ENCODE results near the gene U2AF2. TPM values are rescaled to one million over a fixed set of nuclear protein-coding genes. Genes with fewer than 3 reads are reported as not detected.
A peak's percentile ranks its signal among the peaks of the same experiment; 100 is the strongest.

Gene U2AF2
- total and polyA plus RNA-seq, 2 of the 8 experiments (the other 6 are each of a cell fraction or from before 2014, with no cell fraction given): 162 to 252 TPM

- no peak overlapping the region for H3K23ac ChIP-seq (ENCODE audit: insufficient read length)
- H3K4ac ChIP-seq (replicated peaks; ENCODE audit: insufficient read length, low read depth, low read length): peak overlapping the region; percentile 66
- no peak overlapping the region for H2AFZ ChIP-seq (ENCODE audit: low read length)
- WGBS, 2 experiments (ENCODE audit: extremely low coverage in 1 of 2, insufficient coverage in 1 of 2, insufficient read length in 1 of 2, insufficient replicate concordance in 2 of 2, low coverage in 1 of 2, low lambda C conversion rate in 2 of 2, missing lambda C conversion rate in 1 of 2): 86% methylated on average over 8 of the region's 8 CpGs; no CpG with 5 or more reads in 1 of the 2 experiments
- H3K27me3 ChIP-seq (replicated peaks in 1 of 4; ENCODE audit: control insufficient read depth in 3 of 4, extremely low read depth in 1 of 4, insufficient read depth in 3 of 4, low read length in 3 of 4): no peaks in the 10 kb centered on the region
- no peak overlapping the region for H3K56ac ChIP-seq (replicated peaks; ENCODE audit: insufficient read length, low read depth, low read length)
- FAIRE-seq (no peak), DNase-seq (ENCODE audit: low read depth in 1 of 2, low spot score in 2 of 2) (no peak)
- H3K4me2 ChIP-seq (ENCODE audit: insufficient read depth in 1 of 2, low read depth in 2 of 2, low read length in 2 of 2): peak overlapping the region in 1 of 2 experiments; percentile 91; a peak in 2 of 4 replicates
- no peak overlapping the region for H3K9ac ChIP-seq (replicated peaks in 1 of 4; ENCODE audit: extremely low read depth in 1 of 4, low read depth in 3 of 4, low read length in 3 of 4)
- H3K4me1 ChIP-seq (replicated peaks in 1 of 4; ENCODE audit: control insufficient read depth in 3 of 4, insufficient read depth in 4 of 4, low read length in 3 of 4): peaks cover 3 to 6% (median 6%) of the 10 kb centered on the region in 4 experiments; a peak in 6 of 7 replicates
- H4K91ac ChIP-seq (replicated peaks; ENCODE audit: insufficient read length, low read length): peak overlapping the region; percentile 49
- no peak overlapping the region for H4K8ac ChIP-seq (ENCODE audit: extremely low read depth, insufficient read depth, low read length)
- peaks cover 13% of the 10 kb centered on the region for H3K79me1 ChIP-seq (ENCODE audit: low read depth, low read length)
- no peak overlapping the region for H4K5ac ChIP-seq (ENCODE audit: insufficient read length, low read depth, low read length)
- H2BK20ac ChIP-seq (ENCODE audit: low read length): no peak overlapping the region
- no peaks in the 10 kb centered on the region for H3K9me3 ChIP-seq (ENCODE audit: insufficient read depth in 2 of 2, low read depth in 1 of 2, low read length in 1 of 2)
- no peak overlapping the region for H2BK120ac ChIP-seq (replicated peaks; ENCODE audit: low read depth, low read length)
- no peaks in the 10 kb centered on the region for H3K36me3 ChIP-seq (ENCODE audit: control insufficient read depth in 2 of 4, insufficient read depth in 4 of 4, low read length in 3 of 4)
- H3K23me2 ChIP-seq (ENCODE audit: low read depth, low read length): peaks cover 11% of the 10 kb centered on the region
- H3K18ac ChIP-seq (ENCODE audit: extremely low read depth, low read length): no peak overlapping the region
- H2BK12ac ChIP-seq (ENCODE audit: low read depth, low read length): 0 out of 2 replicates have a peak overlapping the region, but pooled peaks have one; percentile 14
- no peak overlapping the region for H2BK5ac ChIP-seq (ENCODE audit: low read depth, low read length)
- H4K20me1 ChIP-seq (replicated peaks in 1 of 2; ENCODE audit: control insufficient read depth in 1 of 2, insufficient read depth in 2 of 2, low read length in 2 of 2): peaks cover 3 to 7% of the 10 kb centered on the region in 2 experiments
- H2AK5ac ChIP-seq (ENCODE audit: low read depth, low read length): no peak overlapping the region; the same call in 1 of the 2 replicates
- H2BK15ac ChIP-seq (ENCODE audit: low read length): no peak overlapping the region
- H3K4me3 ChIP-seq (ENCODE audit: extremely low read depth in 1 of 4, insufficient read depth in 2 of 4, low read depth in 3 of 4, low read length in 4 of 4): peak overlapping the region in 1 of 4 experiments; percentile 88; a peak in 1 of 8 replicates
- H3K79me2 ChIP-seq (ENCODE audit: control insufficient read depth in 1 of 2, insufficient read depth in 2 of 2, low read length in 2 of 2): peaks cover 4 to 25% of the 10 kb centered on the region in 2 experiments; a peak in 3 of 4 replicates
- ChIA-PET CTCF (ENCODE audit: partially characterized antibody) (interaction anchor here (1.0 to 5.3 kb wide), 17 partner anchors 13 to 715 kb away, joined by 3 to 56 read pairs (median 6); partner anchors contain the start of genes CCDC106, FIZ1, ZNF784 and ZNF865), POLR2A (ENCODE audit: partially characterized antibody) (interaction anchor here (0.7 to 8.8 kb wide), 10 partner anchors 9 to 156 kb away, joined by 3 to 96 read pairs (median 4); partner anchors contain the start of genes CCDC106, ZNF581 and ZNF784)
- no peak overlapping the region for H3K14ac ChIP-seq (ENCODE audit: insufficient read length)
- H3K27ac ChIP-seq (ENCODE audit: low read depth, low read length): no peak overlapping the region
- TF ChIP-seq GTF2F1 (IDR thresholded peaks at IDR 0.05; ENCODE audit: borderline replicate concordance, low read depth, low read length) (no peak), FOSL1 (IDR thresholded peaks at IDR 0.05; ENCODE audit: insufficient read depth, low read depth, low read length) (no peak), RNF2 (IDR thresholded peaks at IDR 0.05; ENCODE audit: borderline replicate concordance, low read depth, low read length, missing control alignments, poor library complexity, severe bottlenecking) (no peak), HDAC6 (IDR thresholded peaks at IDR 0.05; ENCODE audit: low read depth, low read length) (no peak), POU5F1 (IDR thresholded peaks at IDR 0.05; ENCODE audit: low read depth, low read length) (no peak), TAF1 (IDR thresholded peaks at IDR 0.05; ENCODE audit: low read depth, low read length) (no peak), ATF3 (IDR thresholded peaks at IDR 0.05; ENCODE audit: insufficient read depth, low read depth, low read length) (no peak), CHD1 (IDR thresholded peaks at IDR 0.05; ENCODE audit: low read depth, low read length) (no peak), SP1 (IDR thresholded peaks at IDR 0.05; ENCODE audit: low read depth, low read length) (no peak), CBX8 (IDR thresholded peaks at IDR 0.05; ENCODE audit: borderline replicate concordance, low read depth, low read length) (no peak), YY1 (IDR thresholded peaks at IDR 0.05; ENCODE audit: low read depth, low read length) (no peak), ZNF274 (IDR thresholded peaks at IDR 0.05; ENCODE audit: borderline replicate concordance, extremely low read depth, low read length) (no peak), CBX5 (IDR thresholded peaks at IDR 0.05; ENCODE audit: low read depth, low read length) (no peak)
Observed at GRCh38 chr19:55633861-55634260, 21.0 kb upstream of the U2AF2 start.

All from H1 (cell line).